T-helper 22 cell (primary cell): Measurements from ENCODE around the gene CCDC50.

Experiments
- DNase-seq: peaks from one replicate; pipeline ENCODE4 v3.0.0-alpha.2; 2020; ENCODE audit warnings: low read depth

Gene CCDC50

GRCh38 chr3:191428177-191428576 is 99.0 kb downstream of the CCDC50 start:
- no peak for DNase-seq

DNA sequence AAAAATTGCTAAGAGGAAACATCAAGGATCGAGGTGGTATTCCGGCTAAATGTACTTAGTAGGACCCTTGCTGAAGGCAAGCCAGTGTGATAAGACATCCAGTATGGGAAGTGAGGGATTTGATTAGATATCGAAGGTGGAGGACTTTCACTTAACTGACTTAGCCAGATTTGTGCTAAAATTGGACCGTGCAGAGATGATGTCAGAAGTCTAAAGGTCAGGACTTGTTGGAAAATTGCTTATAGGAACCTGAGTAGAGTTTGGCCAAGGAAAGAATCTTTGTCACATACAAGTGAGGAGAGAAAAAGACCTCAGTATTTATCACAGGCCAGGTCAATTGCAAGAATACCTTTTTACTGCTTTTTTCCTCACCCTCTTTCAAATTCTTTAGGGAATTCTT is 100.9 kb downstream of the CCDC50 start:
- no peak for DNase-seq

DNA sequence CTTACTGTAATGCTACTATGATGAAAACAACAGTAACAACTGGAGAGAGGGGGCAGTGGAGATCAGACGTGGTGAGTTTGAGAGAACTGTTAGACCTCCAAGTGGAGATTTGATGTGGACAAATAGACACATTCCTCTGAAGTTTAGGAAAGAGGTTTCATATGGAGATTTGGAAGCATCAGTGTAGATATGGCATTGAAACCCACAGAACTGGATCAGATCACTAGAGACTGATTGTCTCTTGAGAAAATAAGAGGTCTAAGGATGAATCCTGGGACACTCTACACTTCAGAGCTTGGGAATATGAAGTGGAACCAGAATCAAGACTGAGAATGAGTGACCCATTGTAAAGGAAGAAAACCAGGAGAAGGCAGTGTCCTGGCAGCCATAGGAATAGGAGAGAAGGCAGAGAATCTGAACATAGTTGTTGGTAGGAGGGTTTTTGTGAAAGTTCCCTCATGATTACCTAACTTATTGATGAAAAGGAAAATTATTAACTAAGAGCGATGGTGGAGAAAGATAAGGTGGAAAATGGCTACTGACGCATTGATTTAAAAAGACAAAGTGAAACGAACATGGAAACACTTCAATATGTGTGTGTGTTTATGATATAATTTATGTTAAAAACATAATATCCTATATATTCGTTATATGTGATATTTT is 102.1 kb downstream of the CCDC50 start:
- no peak for DNase-seq

- DNase-seq: no peak
Observed at GRCh38 chr3:191432162-191432561, 103.0 kb downstream of the CCDC50 start.

DNA sequence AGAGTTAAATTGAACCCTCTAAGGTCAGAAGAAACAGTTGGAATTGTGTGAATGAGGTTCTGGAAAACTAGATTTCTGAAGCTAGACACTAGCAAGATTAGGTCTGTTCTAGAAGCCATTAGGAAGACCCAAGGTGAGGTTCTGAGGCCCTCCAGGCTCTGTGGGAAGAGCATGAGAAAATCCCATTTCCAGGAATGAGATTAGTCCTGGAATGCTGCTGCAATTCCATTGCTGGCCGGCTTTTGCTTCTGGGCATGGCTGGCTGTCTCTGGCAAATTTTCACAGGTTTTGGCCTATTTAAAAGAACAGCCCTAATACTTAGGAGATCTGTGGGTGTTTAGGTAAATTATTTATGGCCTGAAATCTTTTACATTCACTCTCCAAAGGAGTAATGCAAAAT is 104.8 kb downstream of the CCDC50 start:
- DNase-seq: no peak

- DNase-seq: no peak
Observed at GRCh38 chr3:191435981-191436380, 106.8 kb downstream of the CCDC50 start.

GRCh38 chr3:191438150-191438814 is 109.1 kb downstream of the CCDC50 start:
- no peak for DNase-seq

DNA sequence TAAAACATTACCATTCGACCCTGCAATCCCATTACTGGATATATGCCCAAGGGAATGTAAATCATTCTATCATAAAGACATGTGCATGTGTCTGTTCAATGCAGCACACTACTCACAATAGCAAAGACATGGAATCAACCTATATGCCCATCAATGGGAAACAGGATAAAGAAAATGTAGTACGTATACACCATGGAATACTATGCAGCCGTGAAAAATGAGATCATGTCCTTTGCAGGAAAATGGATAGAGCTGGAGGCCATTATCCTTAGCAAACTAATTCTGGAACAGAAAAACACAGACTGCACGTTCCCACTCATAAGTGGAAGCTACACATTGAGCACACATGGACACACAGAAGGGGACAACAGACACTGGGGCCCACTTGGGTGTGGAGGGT is 111.3 kb downstream of the CCDC50 start:
- no peak for DNase-seq

GRCh38 chr3:191441687-191442086 is 112.5 kb downstream of the CCDC50 start:
- DNase-seq: no peak

GRCh38 chr3:191444569-191444968 is 115.4 kb downstream of the CCDC50 start:
- no peak for DNase-seq
